DOHH2 (cell line): Measurements from ENCODE around the gene FOXJ2.

Source experiments
- CTCF ChIP-seq: fragments of 200-600 bp; sonication (generic); IDR thresholded peaks from one replicate; pipeline ENCODE4 v1.5.1; 2014; ENCODE audit warnings: antibody characterized with exemption, mild to moderate bottlenecking, low read depth, low read length; ENCODE audit not compliant: poor library complexity, severe bottlenecking
- EZH2phosphoT487 ChIP-seq: fragments of 200-600 bp; sonication (generic); IDR thresholded peaks from 2 replicates; pipeline ENCODE4 v1.6.1; 2017; ENCODE audit warnings: borderline replicate concordance, mild to moderate bottlenecking, antibody characterized with exemption, low read length, moderate library complexity, mixed read lengths

GRCh38 chr12:8037947-8038346, 5.4 kb downstream of the FOXJ2 start:
- TF ChIP-seq CTCF (no peak), EZH2phosphoT487 (no peak)
